ENCODE measurements around the gene ID2. TPM values are rescaled to one million over a fixed set of nuclear protein-coding genes. Genes with fewer than 3 reads are reported as not detected.
"Not testable (repeated sequence)": the region's sequence is repeated elsewhere in the genome, so short reads cannot be mapped to it uniquely, and the experiment has no call there.

Gene ID2
- total RNA-seq, 1 donor from 2014 or later: 52.0 TPM

DNA sequence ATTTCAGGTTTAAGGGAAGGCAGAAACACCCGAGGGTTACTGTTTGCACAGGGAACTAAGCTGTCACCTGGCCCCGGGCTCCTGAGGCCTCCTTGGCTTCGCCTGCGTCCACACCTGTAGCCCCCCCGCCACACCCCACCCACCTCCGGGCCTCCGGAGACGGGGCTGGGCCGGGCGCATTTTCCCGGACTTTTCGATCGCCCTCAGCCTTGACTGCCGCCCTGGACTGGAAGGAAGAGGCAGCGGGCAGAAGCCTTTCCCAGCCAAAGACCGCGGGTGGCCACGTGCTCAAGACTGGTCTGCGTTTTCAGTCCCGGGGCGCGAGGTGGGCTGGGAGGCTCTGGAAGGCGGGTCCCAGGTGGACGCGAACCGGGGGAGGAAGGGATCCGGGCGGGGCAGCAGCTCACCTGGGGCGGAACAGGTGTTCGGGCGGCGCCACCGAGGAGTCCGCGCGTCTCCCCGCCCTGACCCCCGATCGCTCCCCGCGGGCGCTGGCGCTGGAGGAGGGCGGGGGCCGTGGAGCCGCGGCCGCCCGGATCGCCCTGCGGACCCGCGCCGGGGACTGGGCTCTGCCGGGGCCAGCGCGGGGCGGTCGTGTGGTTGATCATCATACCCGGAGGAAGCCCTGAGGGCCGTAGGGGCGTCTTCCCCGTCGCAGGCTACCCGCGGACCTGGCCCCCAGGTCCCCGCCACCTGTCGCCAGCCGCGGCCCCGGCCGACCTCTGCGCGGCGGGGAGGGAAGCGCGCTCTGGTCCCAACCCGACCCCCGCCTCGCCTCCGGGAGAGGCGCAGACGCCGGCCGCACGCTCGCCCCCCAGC lies 3.2 kb downstream of the ID2 start:
- DNase-seq (ENCODE audit: low read depth): peak; percentile 24

DNA sequence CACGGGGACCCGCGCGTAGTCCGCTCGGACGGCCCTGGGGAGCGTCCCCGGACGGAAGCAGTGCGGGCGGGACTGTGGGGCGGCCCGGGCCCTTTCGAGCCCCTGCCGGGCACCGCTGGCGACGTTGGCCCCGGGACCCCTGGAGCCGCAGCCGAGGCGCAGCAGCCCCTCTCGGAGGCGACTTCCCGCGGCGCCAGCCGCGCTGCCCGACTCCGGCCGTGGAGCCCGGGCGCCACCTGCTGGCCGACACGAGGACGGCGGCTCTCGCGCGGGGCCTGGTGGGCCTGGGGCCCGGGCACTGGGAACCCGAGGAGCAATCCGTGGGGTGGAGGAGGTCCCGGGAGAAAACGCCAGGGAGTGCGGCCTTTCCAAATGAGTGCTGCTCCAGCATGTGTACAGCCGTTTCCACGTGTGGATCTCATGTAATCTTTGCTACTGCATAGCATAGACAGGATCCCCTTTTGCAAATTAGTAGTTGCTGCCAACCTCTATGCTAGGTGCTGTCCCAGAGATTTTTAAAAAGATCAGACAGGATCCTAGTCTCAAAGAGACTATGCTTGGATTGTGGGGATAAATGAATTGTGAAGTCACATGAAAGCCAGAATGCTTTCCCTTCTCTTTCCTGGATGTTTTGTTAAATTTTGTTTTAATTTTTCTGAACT lies 4.0 kb downstream of the ID2 start:
- no peak for DNase-seq (ENCODE audit: low read depth)

DNA sequence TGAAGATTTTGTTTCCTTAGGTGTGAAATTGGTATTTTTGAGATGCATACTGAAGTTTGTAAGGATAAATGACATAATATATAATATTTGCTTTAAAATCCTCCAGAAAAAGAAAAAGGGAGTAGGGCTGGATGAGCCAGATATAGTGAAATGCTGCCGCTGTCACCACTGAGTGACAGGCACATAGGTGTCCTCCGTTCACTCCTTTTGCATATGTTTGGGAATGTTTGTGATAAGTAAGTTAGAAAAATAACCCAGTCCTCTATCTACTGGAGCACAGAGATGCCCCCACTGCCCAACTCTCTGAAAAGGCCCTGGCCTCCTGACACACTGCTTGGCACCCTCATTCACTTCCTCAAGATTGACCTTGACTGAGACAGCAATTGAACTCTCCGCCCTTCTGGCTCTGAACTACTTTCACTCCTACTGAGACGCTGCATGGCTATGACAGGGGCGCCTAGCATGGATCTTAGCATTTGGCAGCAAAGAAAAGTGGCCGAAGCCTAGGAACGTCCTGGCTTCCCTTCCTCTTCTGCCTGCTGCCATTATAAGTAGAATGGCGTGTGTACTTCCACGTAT lies 10.1 kb downstream of the ID2 start:
- DNase-seq (ENCODE audit: low read depth): no peak

- DNase-seq (ENCODE audit: low read depth): no peak
Observed at GRCh38 chr2:8692783-8693156, 10.9 kb downstream of the ID2 start.

DNA sequence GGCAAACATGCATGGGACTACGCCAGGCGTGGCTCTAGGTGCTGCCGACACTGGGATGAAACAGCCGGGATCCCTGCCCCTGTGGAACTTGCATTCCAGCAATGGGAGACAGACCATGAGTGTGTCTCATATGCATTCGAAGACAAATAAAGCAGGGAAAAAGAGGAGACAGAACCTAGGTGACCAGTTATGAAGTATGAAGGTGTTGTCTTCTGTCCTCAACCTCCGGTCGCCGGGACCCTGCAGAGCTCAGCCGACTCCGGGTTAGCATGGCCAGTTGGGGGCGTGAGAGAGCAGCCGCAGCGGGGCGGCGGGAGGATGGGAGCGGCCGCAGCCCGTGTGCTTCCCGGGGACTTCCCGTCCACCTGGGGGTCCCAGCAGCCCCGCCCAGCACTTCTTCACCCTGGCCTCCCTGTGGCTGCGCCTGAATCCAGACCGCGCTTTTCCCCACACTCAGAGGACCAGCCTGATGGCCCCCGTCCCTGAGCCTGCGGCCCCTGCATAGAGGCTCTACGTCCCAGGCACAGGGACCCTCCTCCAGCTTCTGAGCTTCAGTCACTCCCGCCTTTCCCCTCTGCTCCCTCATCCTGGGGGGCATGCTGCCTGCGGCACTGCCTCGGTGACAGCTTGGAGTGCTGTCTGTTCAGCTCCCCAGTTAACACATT lies 11.4 kb downstream of the ID2 start:
- DNase-seq (ENCODE audit: low read depth): no peak

DNA sequence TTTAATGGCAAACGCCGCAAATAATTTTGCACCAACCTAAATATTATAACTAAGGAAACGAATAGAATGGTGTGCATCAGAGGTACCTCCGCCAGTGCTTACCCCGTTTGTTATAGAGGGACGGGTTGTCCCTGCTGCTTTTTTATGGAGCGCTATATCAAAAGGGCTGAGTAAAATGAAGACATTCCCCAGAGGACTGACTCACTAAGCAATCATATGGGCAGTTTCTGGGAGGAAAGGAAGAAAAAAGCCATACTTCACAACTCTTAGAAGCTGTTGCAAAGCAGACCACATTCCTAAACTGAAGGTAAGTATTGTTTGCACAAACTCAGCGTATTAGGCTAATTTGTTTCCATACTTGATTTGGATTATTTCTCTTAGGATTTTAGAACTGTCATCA lies 12.9 kb downstream of the ID2 start:
- DNase-seq (ENCODE audit: low read depth): peak; percentile 13

DNA sequence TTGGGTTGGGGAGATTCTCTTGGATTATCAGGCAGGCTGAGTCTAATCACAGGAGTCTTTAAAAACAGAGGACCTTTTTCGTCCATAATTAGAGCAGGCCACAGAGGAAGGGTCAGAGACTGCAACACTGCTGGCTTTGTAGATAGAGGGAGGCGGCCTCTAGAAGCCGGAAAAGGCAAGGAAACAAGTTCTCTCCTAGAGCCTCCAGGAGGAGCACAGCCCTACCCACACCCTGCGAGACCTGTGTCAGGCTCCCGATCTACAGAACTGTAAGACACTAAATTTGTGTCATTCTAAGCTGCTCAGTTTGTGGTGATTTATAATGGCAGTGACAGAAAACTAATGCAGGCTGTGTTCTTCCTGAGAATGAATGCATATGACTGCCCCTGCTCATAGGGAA lies 15.3 kb downstream of the ID2 start:
- no peak for DNase-seq (ENCODE audit: low read depth)

DNA sequence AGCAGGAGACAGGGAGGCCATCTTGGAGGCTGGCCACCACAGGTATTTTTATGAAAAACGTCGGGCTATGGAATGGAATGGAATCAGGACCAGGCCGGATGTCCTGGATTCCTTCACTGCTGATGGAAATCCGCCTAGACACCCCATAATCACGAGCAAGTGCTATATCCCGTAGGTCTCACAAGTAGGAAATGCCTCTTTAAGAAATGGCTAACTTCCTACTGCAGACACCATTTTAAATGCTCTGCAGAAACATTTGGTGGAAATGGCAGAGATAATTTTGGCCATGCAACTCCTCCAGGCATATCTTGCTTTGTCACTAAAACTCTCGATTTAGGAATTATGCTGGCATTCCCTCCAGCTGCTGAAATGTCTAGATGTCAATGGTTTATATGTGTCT lies 18.0 kb downstream of the ID2 start:
- DNase-seq (ENCODE audit: low read depth): no peak

DNA sequence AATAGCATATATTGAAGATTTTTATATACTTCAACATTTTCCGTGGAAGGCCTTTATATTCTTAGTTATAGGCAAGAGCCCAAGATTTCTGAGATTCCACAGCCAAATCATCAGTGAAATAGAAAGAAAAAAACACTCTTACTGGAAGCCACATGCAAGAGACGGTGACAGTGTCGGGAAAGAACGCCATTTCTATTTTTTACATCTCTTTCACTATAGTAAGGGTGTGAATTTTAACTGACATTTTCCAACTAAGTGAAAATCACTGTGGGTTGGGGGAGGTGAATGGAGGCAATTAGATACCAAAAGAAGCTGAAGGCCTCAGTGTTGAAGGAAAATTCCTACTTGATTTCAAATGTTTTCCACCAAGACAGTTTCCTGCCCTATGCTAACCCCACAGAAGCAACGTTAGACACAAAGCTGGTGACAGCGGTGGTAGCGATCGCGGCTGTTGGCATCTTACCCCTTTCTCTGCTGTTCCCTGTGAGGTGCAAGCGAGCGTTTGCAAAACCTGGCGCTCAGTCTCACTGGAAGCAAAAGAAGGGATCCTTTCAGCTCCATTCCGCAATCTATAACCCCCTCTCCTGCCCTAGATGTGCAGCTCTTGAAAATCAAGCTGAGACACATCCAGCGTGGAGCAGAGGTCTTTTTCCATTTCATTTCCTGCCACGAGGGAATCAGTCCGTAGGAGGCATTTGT lies 20.0 kb downstream of the ID2 start:
- no peak for DNase-seq (ENCODE audit: low read depth)

- no peak for DNase-seq (ENCODE audit: low read depth)
Observed at GRCh38 chr2:8704906-8705305, 23.1 kb downstream of the ID2 start.

GRCh38 chr2:8709611-8710010 lies 27.8 kb downstream of the ID2 start:
- DNase-seq (ENCODE audit: low read depth): no peak

DNA sequence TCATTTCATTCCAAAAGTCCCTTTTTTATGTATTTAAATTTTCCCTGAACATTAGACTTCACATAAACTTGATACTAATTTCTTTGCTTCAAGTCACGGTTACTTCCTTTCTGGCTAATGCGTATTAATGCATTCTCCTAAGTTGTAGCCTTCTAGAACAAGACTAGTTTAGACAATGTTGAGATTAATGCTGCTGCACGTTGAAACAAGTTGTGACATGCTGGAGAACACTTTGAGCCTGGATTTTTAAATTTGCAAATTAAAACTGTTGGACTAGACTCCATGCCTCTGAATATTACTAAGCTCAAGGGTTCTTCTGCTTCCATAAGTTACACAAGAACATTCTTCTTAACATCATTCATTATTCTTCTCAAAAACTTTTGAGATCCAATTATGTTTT lies 29.1 kb downstream of the ID2 start:
- no peak for DNase-seq (ENCODE audit: low read depth)

- DNase-seq (ENCODE audit: low read depth): no peak
Observed at GRCh38 chr2:8714283-8714682, 32.4 kb downstream of the ID2 start.

- no peak for DNase-seq (ENCODE audit: low read depth)
Observed at GRCh38 chr2:8714971-8715370, 33.1 kb downstream of the ID2 start.

DNA sequence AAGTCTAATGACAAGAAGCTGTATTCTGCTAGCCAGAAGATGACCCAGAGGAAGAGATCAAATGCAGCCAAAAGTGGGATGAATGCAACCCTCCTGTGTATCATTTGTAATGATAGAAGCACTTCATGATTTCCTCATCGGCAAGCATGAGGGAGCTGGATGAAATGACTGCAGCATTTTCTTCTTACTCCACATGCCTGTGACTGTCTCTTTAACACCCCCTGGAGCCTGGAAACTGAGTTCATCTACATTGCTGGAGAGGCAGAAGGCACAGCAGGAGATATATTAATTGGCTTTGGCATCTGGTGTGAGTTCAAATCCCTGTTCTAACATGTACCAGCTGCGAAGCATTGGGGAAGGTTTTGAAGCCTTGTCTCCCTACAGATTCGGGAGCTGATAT lies 37.7 kb downstream of the ID2 start:
- DNase-seq (ENCODE audit: low read depth): peak; percentile 9

- DNase-seq (ENCODE audit: low read depth): no peak
Observed at GRCh38 chr2:8720741-8721140, 38.9 kb downstream of the ID2 start.

DNA sequence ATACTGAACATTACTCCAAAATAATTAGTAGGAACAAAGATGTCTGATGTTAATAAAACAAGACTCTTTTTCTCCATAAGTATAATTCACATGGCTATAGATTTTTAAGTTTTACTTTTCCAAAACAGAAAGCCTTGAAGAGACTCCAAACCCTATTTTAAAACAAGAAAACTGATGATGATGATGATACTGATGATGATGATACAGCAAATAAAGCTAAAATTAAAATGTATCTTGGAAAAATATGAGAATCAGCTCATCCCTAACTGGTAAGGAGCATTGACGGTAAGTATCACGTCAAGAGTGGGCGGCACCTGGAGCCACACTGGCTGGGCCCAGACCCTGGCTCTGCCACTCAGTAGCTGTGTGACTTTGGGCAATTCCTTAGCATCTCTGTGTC lies 39.6 kb downstream of the ID2 start:
- no peak for DNase-seq (ENCODE audit: low read depth)

DNA sequence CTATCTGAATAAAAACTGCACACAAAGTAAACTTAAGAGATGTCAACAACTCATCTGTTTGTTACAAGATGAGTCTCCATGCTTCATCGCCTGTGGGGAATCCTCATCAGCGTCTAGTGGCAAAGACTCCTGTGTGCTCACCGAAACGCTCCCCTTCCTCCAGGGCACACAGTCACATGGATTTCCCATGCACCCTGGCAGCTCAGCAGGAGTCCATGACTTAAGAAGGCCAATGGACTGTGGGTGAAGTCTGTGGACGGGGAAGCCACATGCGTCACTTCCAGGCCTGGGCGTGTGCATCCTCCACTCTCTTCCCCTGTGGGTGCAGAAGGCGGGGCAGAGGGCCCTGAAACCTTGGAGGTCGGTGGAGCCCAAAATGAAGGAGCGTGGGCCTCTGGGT lies 41.1 kb downstream of the ID2 start:
- peak; percentile 48 for DNase-seq (ENCODE audit: low read depth)

DNA sequence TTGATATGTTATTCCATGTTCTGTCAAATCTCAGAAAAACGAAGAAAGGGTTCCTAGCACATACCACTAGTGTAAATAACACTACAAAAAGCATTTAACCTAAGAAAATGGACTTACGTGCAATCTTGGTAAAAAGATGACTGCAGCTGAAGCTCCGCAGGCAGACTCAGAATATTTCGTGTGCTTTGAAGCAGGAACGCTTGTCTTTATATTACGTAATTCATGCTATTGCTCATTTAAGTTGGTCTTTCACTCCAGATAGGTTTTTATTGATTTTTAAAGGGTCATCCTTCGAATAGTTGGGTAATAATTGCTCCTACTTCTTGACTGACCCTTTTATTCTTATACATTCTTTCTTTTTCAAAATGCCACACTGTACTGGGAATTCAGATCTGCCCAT lies 44.0 kb downstream of the ID2 start:
- no peak for DNase-seq (ENCODE audit: low read depth)

DNA sequence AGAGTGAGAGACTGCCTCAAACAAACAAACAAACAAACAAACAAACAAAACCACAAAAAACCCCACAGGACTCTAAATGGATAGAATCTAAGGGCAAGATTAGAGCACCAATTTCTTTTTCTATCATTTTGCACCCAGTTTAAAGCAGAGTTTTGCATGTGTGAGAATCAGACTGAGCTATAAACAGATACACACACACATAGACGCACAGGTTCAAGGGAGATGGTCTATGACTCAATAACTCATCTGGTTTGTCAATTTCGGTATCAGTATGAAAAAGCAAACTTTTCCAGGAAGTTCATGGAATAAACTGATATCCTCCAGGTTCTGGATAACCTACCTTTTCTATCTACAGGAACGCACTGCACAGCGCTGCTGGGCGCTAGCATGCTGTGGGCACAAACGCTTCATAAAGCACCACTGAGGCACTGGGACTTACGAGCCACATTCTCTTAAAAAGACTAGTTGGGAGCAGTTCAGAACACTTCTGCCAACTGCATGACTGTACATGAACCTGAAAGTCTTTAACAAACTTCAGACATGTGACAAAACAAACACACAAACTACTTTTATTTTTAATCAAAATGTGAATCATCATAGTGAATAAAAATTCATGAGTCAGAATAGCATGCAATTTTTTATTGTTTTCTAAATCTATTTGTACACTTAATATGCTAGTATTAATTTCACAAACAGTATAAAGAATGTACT lies 46.6 kb downstream of the ID2 start:
- no peak for DNase-seq (ENCODE audit: low read depth)

- not testable (repeated sequence) for DNase-seq (ENCODE audit: low read depth)
Observed at GRCh38 chr2:8729101-8729500, 47.2 kb downstream of the ID2 start.
